Mesenchymal stem cell (in vitro differentiated cells and primary cell): ENCODE results near the gene NPAS3.
A peak's percentile ranks its signal among the peaks of the same experiment; 100 is the strongest.

Experiments used
- DNase-seq: peaks from one replicate; pipeline ENCODE4 v3.0.0-alpha.2; 2013
- H2AFZ ChIP-seq: one replicate; pipeline ENCODE4 v1.6.1; 2013; ENCODE audit warnings: low read depth, mild to moderate bottlenecking, control low read depth, inconsistent platforms, low read length, moderate library complexity
- H2AK5ac ChIP-seq: 2 replicates; pipeline ENCODE4 v1.6.1; 2013; ENCODE audit warnings: low read length, moderate library complexity, mild to moderate bottlenecking, inconsistent platforms; ENCODE audit not compliant: severe bottlenecking
- H2BK120ac ChIP-seq: one replicate; pipeline ENCODE4 v1.6.1; 2013; ENCODE audit warnings: low read depth, mild to moderate bottlenecking, inconsistent platforms, low read length, moderate library complexity
- H2BK12ac ChIP-seq, 2 experiments: one replicate each; pipeline ENCODE4 v1.6.1; 2013; ENCODE audit warnings: inconsistent platforms in 2 of 2, low read length in 2 of 2, mild to moderate bottlenecking in 2 of 2, moderate library complexity in 2 of 2, control low read depth in 1 of 2
- H2BK15ac ChIP-seq: one replicate; pipeline ENCODE4 v1.6.1; 2013; ENCODE audit warnings: mild to moderate bottlenecking, low read depth, inconsistent platforms; ENCODE audit not compliant: poor library complexity, severe bottlenecking
- H2BK5ac ChIP-seq: 2 replicates; pipeline ENCODE4 v1.6.1; 2013; ENCODE audit warnings: low read depth, mild to moderate bottlenecking, low read length, control low read depth, inconsistent platforms; ENCODE audit not compliant: poor library complexity, severe bottlenecking
- H3K14ac ChIP-seq, 2 experiments: one replicate each; pipeline ENCODE4 v1.6.1; 2013; ENCODE audit warnings: inconsistent platforms in 2 of 2, low read length in 2 of 2, control low read depth in 1 of 2, mild to moderate bottlenecking in 1 of 2, moderate library complexity in 1 of 2
- H3K18ac ChIP-seq, 2 experiments: one replicate each; pipeline ENCODE4 v1.6.1; 2013; ENCODE audit warnings: inconsistent platforms in 2 of 2, low read length in 2 of 2, control low read depth in 1 of 2, low read depth in 1 of 2, mild to moderate bottlenecking in 1 of 2
- H3K23ac ChIP-seq, 2 experiments: one replicate each; pipeline ENCODE4 v1.6.1; 2013; ENCODE audit warnings: inconsistent platforms in 2 of 2, low read length in 2 of 2, mild to moderate bottlenecking in 2 of 2, moderate library complexity in 2 of 2, control low read depth in 1 of 2
- H3K27ac ChIP-seq: 2 replicates; pipeline ENCODE4 v1.5.1; 2013; ENCODE audit warnings: mild to moderate bottlenecking, moderate library complexity, low read length, control low read depth, inconsistent platforms; ENCODE audit not compliant: poor library complexity, severe bottlenecking
- H3K27me3 ChIP-seq, 2 experiments: 2 replicates each; pipeline versions ENCODE4 v1.6.1 to v1.7.0; 2013; ENCODE audit warnings: low read length in 2 of 2, mild to moderate bottlenecking in 2 of 2, moderate library complexity in 2 of 2, control low read depth in 1 of 2, inconsistent platforms in 1 of 2; ENCODE audit not compliant: control insufficient read depth in 1 of 2, insufficient read depth in 1 of 2
- H3K36me3 ChIP-seq, 2 experiments: 2 replicates each; pipeline versions ENCODE4 v1.6.1 to v1.7.0; 2013; ENCODE audit warnings: low read length in 2 of 2, control low read depth in 1 of 2, inconsistent platforms in 1 of 2, low read depth in 1 of 2, mild to moderate bottlenecking in 1 of 2; ENCODE audit not compliant: insufficient read depth in 2 of 2, control insufficient read depth in 1 of 2
- H3K4ac ChIP-seq, 2 experiments: one replicate each; pipeline ENCODE4 v1.6.1; 2013; ENCODE audit warnings: inconsistent platforms in 2 of 2, low read length in 2 of 2, mild to moderate bottlenecking in 2 of 2, moderate library complexity in 2 of 2, control low read depth in 1 of 2, low read depth in 1 of 2
- H3K4me1 ChIP-seq: 2 replicates; pipeline ENCODE4 v1.6.1; 2013; ENCODE audit warnings: low read depth, low read length, control low read depth; ENCODE audit not compliant: control insufficient read depth, insufficient read depth
- H3K4me2 ChIP-seq: 2 replicates; pipeline ENCODE4 v1.6.1; 2013; ENCODE audit warnings: low read length, mild to moderate bottlenecking, inconsistent platforms; ENCODE audit not compliant: poor library complexity, severe bottlenecking
- H3K4me3 ChIP-seq, 2 experiments: 2 replicates each; pipeline versions ENCODE4 v1.5.1 to v1.7.0; 2013; ENCODE audit warnings: low read length in 2 of 2, mild to moderate bottlenecking in 2 of 2, control low read depth in 1 of 2, low read depth in 1 of 2; ENCODE audit not compliant: insufficient read depth in 1 of 2
- H3K79me1 ChIP-seq: replicated peaks from 2 replicates; pipeline ENCODE4 v1.6.1; 2013; ENCODE audit warnings: mild to moderate bottlenecking, control low read depth, low read length, inconsistent platforms; ENCODE audit not compliant: poor library complexity, severe bottlenecking
- H3K9ac ChIP-seq: 2 replicates; pipeline ENCODE4 v1.7.0; 2013; ENCODE audit warnings: mild to moderate bottlenecking, low read length, moderate library complexity
- H3K9me3 ChIP-seq: 2 replicates; pipeline ENCODE4 v1.7.0; 2013; ENCODE audit warnings: mild to moderate bottlenecking, low read length; ENCODE audit not compliant: control insufficient read depth
- H4K8ac ChIP-seq: one replicate; pipeline ENCODE4 v1.6.1; 2013; ENCODE audit warnings: inconsistent platforms, mild to moderate bottlenecking, low read length, moderate library complexity
- H4K91ac ChIP-seq: one replicate; pipeline ENCODE4 v1.6.1; 2013; ENCODE audit warnings: mild to moderate bottlenecking, low read length, inconsistent platforms
- WGBS: methylation state at CpG from one replicate; pipeline ENCODE4 v1.1.7; 2013; ENCODE audit warnings: mixed read lengths; 5-methylcytosine and 5-hydroxymethylcytosine counted together

The NPAS3 gene

GRCh38 chr14:33848706-33849454 lies 910.2 kb downstream of the NPAS3 start:
- Histone ChIP-seq H3K18ac (no peak overlapping the region), H2BK15ac (no peak overlapping the region), H3K27me3 (peaks cover 23 to 29% of the 10 kb centered on the region in 2 experiments), H3K14ac (no peak overlapping the region), H3K4me2 (no peak overlapping the region), H3K4ac (no peak overlapping the region), H2BK12ac (no peak overlapping the region), H2AK5ac (no peak overlapping the region), H3K4me1 (no peaks in the 10 kb centered on the region), H3K9ac (no peak overlapping the region), H3K9me3 (no peaks in the 10 kb centered on the region), H3K4me3 (no peak overlapping the region), H4K91ac (no peak overlapping the region), H3K27ac (no peak overlapping the region), H4K8ac (no peak overlapping the region), H2AFZ (no peak overlapping the region), H2BK120ac (no peak overlapping the region), H3K36me3 (no peaks in the 10 kb centered on the region), H3K79me1 (no peaks in the 10 kb centered on the region), H3K23ac (no peak overlapping the region), H2BK5ac (no peak overlapping the region)
- peak; percentile 75 for DNase-seq
- WGBS: 64% methylated on average over 8 of the region's 8 CpGs

- H2BK5ac ChIP-seq: no peak overlapping the region
These were observed 910.7 kb downstream of the NPAS3 start for GRCh38 chr14:33849455-33849801.

GRCh38 chr14:33850826-33851225 lies 912.1 kb downstream of the NPAS3 start:
- Histone ChIP-seq H3K27ac (no peak overlapping the region), H2BK120ac (no peak overlapping the region), H3K18ac (peak overlapping the region in 1 of 2 experiments; percentile 49), H3K36me3 (no peaks in the 10 kb centered on the region), H3K27me3 (peaks cover 17 to 37% of the 10 kb centered on the region in 2 experiments), H2BK5ac (no peak overlapping the region), H2BK15ac (no peak overlapping the region), H3K23ac (no peak overlapping the region), H2AFZ (no peak overlapping the region), H3K9ac (no peak overlapping the region), H3K4me1 (no peaks in the 10 kb centered on the region), H4K91ac (peak overlapping the region; percentile 30), H2BK12ac (no peak overlapping the region), H3K79me1 (no peaks in the 10 kb centered on the region), H3K4me2 (no peak overlapping the region), H2AK5ac (no peak overlapping the region), H3K4me3 (no peak overlapping the region), H3K14ac (no peak overlapping the region), H4K8ac (peak overlapping the region; percentile 19), H3K4ac (peak overlapping the region in 1 of 2 experiments; percentile 15), H3K9me3 (no peaks in the 10 kb centered on the region)
- WGBS: 87% methylated on average over 7 of the region's 7 CpGs
- DNase-seq: no peak

More at GRCh38 chr14:33849455-33849801, 910.7 kb downstream of the NPAS3 start:
- Histone ChIP-seq H2BK15ac (no peak overlapping the region), H3K4me3 (no peak overlapping the region), H3K4ac (no peak overlapping the region), H2AFZ (no peak overlapping the region), H3K14ac (no peak overlapping the region), H3K79me1 (no peaks in the 10 kb centered on the region), H2BK12ac (no peak overlapping the region), H3K27ac (no peak overlapping the region), H3K36me3 (no peaks in the 10 kb centered on the region), H4K8ac (no peak overlapping the region), H3K23ac (no peak overlapping the region), H2BK120ac (no peak overlapping the region), H3K9me3 (no peaks in the 10 kb centered on the region), H2AK5ac (no peak overlapping the region), H3K27me3 (peaks cover 19 to 27% of the 10 kb centered on the region in 2 experiments), H3K18ac (no peak overlapping the region), H4K91ac (no peak overlapping the region), H3K4me2 (no peak overlapping the region), H3K9ac (no peak overlapping the region), H3K4me1 (no peaks in the 10 kb centered on the region)
- 100% methylated on average over 1 of the region's 1 CpG for WGBS
- no peak for DNase-seq

GRCh38 chr14:33851366-33851765 lies 912.7 kb downstream of the NPAS3 start:
- H3K4me2 ChIP-seq: no peak overlapping the region
- H4K91ac ChIP-seq: no peak overlapping the region
- no peak overlapping the region for H3K27ac ChIP-seq
- H3K14ac ChIP-seq: no peak overlapping the region
- no peaks in the 10 kb centered on the region for H3K79me1 ChIP-seq
- H3K4me3 ChIP-seq: no peak overlapping the region
- H3K23ac ChIP-seq: no peak overlapping the region
- H3K4ac ChIP-seq: no peak overlapping the region
- no peaks in the 10 kb centered on the region for H3K4me1 ChIP-seq
- no peaks in the 10 kb centered on the region for H3K9me3 ChIP-seq
- H2AK5ac ChIP-seq: no peak overlapping the region
- H3K18ac ChIP-seq: no peak overlapping the region
- H2BK15ac ChIP-seq: no peak overlapping the region
- H4K8ac ChIP-seq: no peak overlapping the region
- no peak overlapping the region for H3K9ac ChIP-seq
- no peak overlapping the region for H2BK12ac ChIP-seq
- WGBS: 87% methylated on average over 6 of the region's 6 CpGs
- no peak overlapping the region for H2AFZ ChIP-seq
- no peak for DNase-seq
- peaks cover 16 to 37% of the 10 kb centered on the region in 2 experiments for H3K27me3 ChIP-seq
- no peak overlapping the region for H2BK120ac ChIP-seq
- H2BK5ac ChIP-seq: no peak overlapping the region
- H3K36me3 ChIP-seq: no peaks in the 10 kb centered on the region
